ENCODE measurements around the gene NRCAM. TPM values are rescaled to one million over a fixed set of nuclear protein-coding genes. Genes with fewer than 3 reads are reported as not detected.

NRCAM gene
- total RNA-seq, 4 donors from 2014 or later: 10.1 to 19.5 (median 13.0) TPM

- 92 to 95% methylated on average over 8 of the region's 8 CpGs for WGBS, 2 donors
- TF ChIP-seq CTCF (IDR thresholded peaks at IDR 0.05) (no peak), POLR2A (IDR thresholded peaks at IDR 0.05) (no peak)
- Histone ChIP-seq H3K4me3 (replicated peaks in 1 of 3) (no peak overlapping the region), H3K27me3 (no peaks in the 10 kb centered on the region), H3K27ac (no peak overlapping the region), H3K4me1 (no peaks in the 10 kb centered on the region), H3K36me3 (no peaks in the 10 kb centered on the region), H3K9me3 (no peaks in the 10 kb centered on the region)
- DNase-seq: no peak
- intact Hi-C loops (cut with DNase I): no loop called here
Measured at GRCh38 chr7:108171164-108171563, 285.1 kb downstream of the NRCAM start.

- no peak for DNase-seq
- Histone ChIP-seq H3K36me3 (no peaks in the 10 kb centered on the region), H3K4me1 (no peaks in the 10 kb centered on the region), H3K9me3 (no peaks in the 10 kb centered on the region), H3K4me3 (replicated peaks in 1 of 3) (no peak overlapping the region), H3K27me3 (no peaks in the 10 kb centered on the region), H3K27ac (no peak overlapping the region)
- TF ChIP-seq CTCF (IDR thresholded peaks at IDR 0.05) (no peak), POLR2A (IDR thresholded peaks at IDR 0.05) (no peak)
- 73 to 75% methylated on average over 5 of the region's 5 CpGs for WGBS, 2 donors
- intact Hi-C loops (cut with DNase I): no loop called here
Measured at GRCh38 chr7:108170251-108170650, 286.0 kb downstream of the NRCAM start.

- no peak overlapping the region for H3K4me3 ChIP-seq (replicated peaks in 1 of 3)
- TF ChIP-seq POLR2A (IDR thresholded peaks at IDR 0.05): no peak
- no peak for TF ChIP-seq CTCF (IDR thresholded peaks at IDR 0.05)
- intact Hi-C loops (cut with DNase I): no loop called here
- no peaks in the 10 kb centered on the region for H3K9me3 ChIP-seq
- no peaks in the 10 kb centered on the region for H3K27me3 ChIP-seq
- WGBS, 2 donors: 76 to 78% methylated on average over 7 of the region's 7 CpGs
- no peak for DNase-seq
- H3K27ac ChIP-seq: no peak overlapping the region
- no peaks in the 10 kb centered on the region for H3K36me3 ChIP-seq
- H3K4me1 ChIP-seq: no peaks in the 10 kb centered on the region
Measured at GRCh38 chr7:108167460-108167859, 288.8 kb downstream of the NRCAM start.

GRCh38 chr7:108166687-108167086 lies 289.5 kb downstream of the NRCAM start:
- Histone ChIP-seq H3K4me1 (no peaks in the 10 kb centered on the region), H3K27me3 (no peaks in the 10 kb centered on the region), H3K36me3 (no peaks in the 10 kb centered on the region), H3K4me3 (replicated peaks in 1 of 3) (no peak overlapping the region), H3K9me3 (no peaks in the 10 kb centered on the region), H3K27ac (no peak overlapping the region)
- no peak for TF ChIP-seq CTCF (IDR thresholded peaks at IDR 0.05)
- TF ChIP-seq POLR2A (IDR thresholded peaks at IDR 0.05): no peak
- no peak for DNase-seq
- intact Hi-C loops (cut with DNase I): no loop called here
- WGBS, 2 donors: 86 to 96% methylated on average over 5 of the region's 5 CpGs

GRCh38 chr7:108165723-108166122 lies 290.5 kb downstream of the NRCAM start:
- Histone ChIP-seq H3K27me3 (no peaks in the 10 kb centered on the region), H3K36me3 (no peaks in the 10 kb centered on the region), H3K4me3 (replicated peaks in 1 of 3) (no peak overlapping the region), H3K9me3 (no peaks in the 10 kb centered on the region), H3K27ac (no peak overlapping the region), H3K4me1 (no peaks in the 10 kb centered on the region)
- intact Hi-C loops (cut with DNase I): no loop called here
- no peak for TF ChIP-seq CTCF (IDR thresholded peaks at IDR 0.05)
- TF ChIP-seq POLR2A (IDR thresholded peaks at IDR 0.05): no peak
- DNase-seq: no peak
- WGBS, 2 donors: 93 to 97% methylated on average over 2 of the region's 2 CpGs
